Loucy (cell line): Measurements from ENCODE around the gene COL9A2.

ENCODE experiments used
- EZH2phosphoT487 ChIP-seq: fragments of 200-600 bp; IDR thresholded peaks from 2 replicates; pipeline ENCODE4 v1.6.1; 2018; ENCODE audit warnings: antibody characterized with exemption, mild to moderate bottlenecking, moderate library complexity, borderline replicate concordance
- TF ChIP-seq, protein P1 (sequence below): fragments of 200-600 bp; sonication (generic); conservative IDR thresholded peaks from 2 replicates; pipeline ENCODE4 v1.5.1; 2014; ENCODE audit warnings: mild to moderate bottlenecking, antibody characterized with exemption, low read length

DNA sequence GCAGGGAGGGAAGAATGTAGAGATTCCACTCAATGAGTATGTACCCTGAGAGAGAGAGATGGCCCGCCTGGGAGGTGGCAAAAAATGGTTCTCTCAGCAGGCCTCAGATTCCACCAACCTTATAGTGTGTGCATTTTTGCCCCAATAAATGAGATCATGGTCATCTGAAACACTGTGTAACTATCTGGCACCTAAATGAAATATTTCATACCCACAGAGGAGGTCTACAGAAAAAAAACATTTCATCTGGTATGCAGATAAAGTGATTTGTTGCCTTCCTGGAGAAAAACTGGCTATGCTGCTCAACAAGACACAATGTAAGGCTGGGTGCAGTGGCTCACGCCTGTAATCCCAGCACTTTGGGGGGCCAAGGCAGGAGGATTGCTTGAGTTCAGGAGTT lies 64.5 kb downstream of the COL9A2 start:
- TF ChIP-seq, protein P1, sequence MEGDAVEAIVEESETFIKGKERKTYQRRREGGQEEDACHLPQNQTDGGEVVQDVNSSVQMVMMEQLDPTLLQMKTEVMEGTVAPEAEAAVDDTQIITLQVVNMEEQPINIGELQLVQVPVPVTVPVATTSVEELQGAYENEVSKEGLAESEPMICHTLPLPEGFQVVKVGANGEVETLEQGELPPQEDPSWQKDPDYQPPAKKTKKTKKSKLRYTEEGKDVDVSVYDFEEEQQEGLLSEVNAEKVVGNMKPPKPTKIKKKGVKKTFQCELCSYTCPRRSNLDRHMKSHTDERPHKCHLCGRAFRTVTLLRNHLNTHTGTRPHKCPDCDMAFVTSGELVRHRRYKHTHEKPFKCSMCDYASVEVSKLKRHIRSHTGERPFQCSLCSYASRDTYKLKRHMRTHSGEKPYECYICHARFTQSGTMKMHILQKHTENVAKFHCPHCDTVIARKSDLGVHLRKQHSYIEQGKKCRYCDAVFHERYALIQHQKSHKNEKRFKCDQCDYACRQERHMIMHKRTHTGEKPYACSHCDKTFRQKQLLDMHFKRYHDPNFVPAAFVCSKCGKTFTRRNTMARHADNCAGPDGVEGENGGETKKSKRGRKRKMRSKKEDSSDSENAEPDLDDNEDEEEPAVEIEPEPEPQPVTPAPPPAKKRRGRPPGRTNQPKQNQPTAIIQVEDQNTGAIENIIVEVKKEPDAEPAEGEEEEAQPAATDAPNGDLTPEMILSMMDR: no peak
- no peak for TF ChIP-seq EZH2phosphoT487
